ENCODE results near the gene MYO7B.

Gene MYO7B

DNA sequence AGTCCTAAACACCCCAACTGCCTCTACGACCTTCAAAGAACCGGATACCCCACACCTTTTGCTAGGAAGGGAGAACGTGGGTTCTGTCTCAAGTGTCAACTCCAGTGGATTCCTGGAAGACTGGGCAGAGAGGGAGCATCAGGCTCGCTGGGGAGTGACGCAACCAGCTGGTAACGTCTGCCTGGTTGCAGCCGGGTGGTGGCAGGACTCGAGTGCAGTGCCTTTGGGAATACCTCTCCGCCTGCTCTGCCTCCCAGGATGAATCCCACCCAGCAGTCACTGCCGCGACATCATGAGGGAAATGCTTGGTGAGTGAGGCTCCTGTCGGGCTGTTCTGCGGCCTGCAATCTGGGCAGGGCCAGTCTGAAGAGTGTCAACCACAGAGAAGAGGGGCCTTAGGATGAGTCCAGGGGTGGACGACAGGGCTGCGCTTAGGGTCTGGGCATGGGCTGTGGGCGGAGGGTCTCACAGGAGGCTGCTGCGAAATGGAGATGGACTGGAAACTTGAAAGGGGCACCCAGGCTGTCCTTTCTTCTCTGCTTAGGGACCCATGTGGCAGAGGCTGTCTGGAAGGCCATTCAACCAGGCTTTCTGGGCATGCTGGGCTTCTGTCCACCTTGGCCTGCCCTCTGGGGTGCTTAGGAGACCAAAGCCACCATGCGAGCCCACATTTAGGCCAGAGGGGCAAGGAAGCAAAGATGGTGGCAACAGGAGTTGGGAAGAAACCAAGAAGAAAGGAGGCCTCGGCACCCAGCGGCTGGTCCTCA, 123.3 kb downstream of the MYO7B start:
- no peak for DNase-seq (ENCODE audit: extremely low read depth, low read depth)
- no peak overlapping the region for H3K4me3 ChIP-seq (replicated peaks; ENCODE audit: low read depth, low read length)
- TF ChIP-seq, protein P1, sequence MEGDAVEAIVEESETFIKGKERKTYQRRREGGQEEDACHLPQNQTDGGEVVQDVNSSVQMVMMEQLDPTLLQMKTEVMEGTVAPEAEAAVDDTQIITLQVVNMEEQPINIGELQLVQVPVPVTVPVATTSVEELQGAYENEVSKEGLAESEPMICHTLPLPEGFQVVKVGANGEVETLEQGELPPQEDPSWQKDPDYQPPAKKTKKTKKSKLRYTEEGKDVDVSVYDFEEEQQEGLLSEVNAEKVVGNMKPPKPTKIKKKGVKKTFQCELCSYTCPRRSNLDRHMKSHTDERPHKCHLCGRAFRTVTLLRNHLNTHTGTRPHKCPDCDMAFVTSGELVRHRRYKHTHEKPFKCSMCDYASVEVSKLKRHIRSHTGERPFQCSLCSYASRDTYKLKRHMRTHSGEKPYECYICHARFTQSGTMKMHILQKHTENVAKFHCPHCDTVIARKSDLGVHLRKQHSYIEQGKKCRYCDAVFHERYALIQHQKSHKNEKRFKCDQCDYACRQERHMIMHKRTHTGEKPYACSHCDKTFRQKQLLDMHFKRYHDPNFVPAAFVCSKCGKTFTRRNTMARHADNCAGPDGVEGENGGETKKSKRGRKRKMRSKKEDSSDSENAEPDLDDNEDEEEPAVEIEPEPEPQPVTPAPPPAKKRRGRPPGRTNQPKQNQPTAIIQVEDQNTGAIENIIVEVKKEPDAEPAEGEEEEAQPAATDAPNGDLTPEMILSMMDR (IDR thresholded peaks at IDR 0.05; ENCODE audit: low read depth, low read length, missing control alignments), result no peak

DNA sequence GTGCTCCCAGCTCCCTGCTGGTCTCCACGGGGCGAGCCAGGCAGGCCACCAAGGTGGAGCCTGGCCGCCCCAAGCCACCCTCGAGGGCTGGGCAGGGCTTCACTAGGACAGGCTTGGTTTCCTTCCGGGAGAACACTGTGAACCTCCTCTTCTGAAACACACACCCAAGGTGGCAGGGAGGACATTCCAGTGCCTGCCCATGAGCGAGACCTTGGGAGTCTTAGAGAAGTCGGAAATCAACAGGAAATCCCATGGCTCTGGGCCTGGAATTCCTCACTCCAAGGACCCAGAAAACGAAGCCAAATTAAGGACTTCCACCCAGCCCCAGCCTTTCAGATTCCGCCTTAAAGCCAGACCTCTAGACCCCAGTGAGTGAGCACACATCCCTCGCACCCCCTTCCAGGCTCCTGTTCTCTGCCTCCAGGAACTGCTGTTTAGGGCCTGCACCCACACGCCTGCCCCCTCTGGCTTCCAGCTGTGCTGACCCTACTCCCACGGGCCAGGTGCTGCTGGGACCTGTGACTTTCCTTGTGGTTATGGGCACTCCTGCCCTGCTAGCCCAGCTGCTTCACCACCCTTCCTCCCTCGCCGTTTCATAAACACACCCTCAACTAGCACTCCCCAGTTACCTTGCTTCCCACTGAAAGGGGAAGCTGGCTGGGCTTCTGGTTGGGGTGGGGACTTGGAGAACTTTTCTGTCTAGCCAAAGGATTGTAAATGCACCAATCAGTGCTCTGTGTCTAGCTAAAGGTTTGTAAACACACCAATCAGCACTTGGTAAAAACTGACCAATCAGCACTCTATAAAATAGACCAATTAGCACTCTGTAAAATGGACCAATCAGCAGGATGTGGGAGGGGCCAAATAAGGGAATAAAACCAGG, 124.2 kb downstream of the MYO7B start:
- no peak for DNase-seq (ENCODE audit: extremely low read depth, low read depth)
- no peak overlapping the region for H3K4me3 ChIP-seq (replicated peaks; ENCODE audit: low read depth, low read length)
- TF ChIP-seq, protein P1 (IDR thresholded peaks at IDR 0.05; ENCODE audit: low read depth, low read length, missing control alignments), result no peak

DNA sequence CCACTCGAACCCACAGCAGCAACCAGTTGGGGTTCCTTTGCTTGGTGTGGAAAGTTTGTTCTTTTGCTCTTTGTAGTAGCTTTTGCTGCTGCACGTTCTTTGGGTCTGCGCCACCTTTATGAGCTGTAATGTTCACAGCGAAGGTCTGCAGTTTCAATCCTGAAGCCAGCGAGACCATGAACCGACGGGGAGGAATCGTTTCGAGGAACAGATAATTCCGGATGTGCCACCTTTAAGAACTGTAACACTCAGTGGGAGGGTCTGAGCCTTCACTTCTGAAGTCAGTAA, 124.8 kb downstream of the MYO7B start:
- no peak for DNase-seq (ENCODE audit: extremely low read depth, low read depth)
- TF ChIP-seq, protein P1 (IDR thresholded peaks at IDR 0.05; ENCODE audit: low read depth, low read length, missing control alignments), result no peak
- H3K4me3 ChIP-seq (replicated peaks; ENCODE audit: low read depth, low read length), result no peak overlapping the region

DNA sequence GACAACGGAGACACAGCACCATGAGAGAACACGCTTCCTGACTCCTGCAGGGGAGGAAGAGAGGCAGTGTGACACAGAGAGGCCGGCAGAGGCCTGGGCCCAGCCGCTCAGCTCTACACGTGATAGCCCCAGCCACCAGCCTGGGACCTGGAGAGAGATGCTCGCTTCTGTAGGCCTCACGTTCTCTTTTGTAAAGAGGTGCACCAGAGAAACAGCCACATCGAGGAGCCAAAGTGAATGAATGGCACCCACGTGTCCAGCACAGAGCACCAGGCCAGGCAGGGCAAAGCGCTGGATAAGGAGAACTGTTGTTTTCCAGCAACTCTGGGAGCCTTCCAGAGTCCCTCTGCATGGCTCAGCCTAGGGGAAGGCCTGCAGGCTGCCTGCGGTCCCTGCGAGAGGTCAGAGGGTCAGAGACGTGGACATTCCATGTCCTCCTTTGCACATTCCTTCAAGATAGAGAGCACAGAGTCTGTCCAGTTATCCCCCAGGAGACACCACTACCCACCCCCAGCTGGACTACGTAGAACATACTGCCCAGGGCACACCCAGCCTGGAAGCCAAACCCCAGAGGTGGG, 125.7 kb downstream of the MYO7B start:
- H3K4me3 ChIP-seq (replicated peaks; ENCODE audit: low read depth, low read length), result no peak overlapping the region
- no peak for DNase-seq (ENCODE audit: extremely low read depth, low read depth)
- TF ChIP-seq, protein P1 (IDR thresholded peaks at IDR 0.05; ENCODE audit: low read depth, low read length, missing control alignments), result no peak

DNA sequence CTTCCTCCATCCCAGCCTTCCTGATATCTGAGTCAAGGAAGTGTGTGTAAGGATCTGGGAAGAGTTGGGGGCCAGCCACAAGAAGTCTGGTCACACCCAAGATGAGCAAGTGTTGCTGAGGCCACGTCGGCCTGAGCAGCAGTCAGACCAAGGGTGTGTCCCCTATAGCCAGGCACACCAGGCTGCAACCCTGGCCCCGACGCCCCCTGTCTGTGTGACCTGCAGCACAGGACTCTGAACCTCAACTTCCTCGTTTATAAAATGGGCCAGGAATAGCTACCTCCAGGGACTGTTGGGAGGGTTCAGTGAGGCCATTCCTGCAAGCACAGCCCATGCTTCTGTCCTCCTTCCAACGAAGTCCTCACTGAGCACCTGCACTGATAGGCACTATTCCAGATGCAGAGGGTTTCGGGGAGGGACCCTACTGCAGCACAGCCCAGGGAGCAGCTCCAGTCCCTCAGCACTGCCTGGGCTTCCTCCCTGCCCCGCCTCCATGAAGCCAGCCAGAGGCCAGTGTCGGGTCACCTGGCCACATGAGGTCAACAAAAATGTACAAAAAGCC, 126.5 kb downstream of the MYO7B start:
- TF ChIP-seq, protein P1 (IDR thresholded peaks at IDR 0.05; ENCODE audit: low read depth, low read length, missing control alignments), result no peak
- no peak for DNase-seq (ENCODE audit: extremely low read depth, low read depth)
- no peak overlapping the region for H3K4me3 ChIP-seq (replicated peaks; ENCODE audit: low read depth, low read length)

DNA sequence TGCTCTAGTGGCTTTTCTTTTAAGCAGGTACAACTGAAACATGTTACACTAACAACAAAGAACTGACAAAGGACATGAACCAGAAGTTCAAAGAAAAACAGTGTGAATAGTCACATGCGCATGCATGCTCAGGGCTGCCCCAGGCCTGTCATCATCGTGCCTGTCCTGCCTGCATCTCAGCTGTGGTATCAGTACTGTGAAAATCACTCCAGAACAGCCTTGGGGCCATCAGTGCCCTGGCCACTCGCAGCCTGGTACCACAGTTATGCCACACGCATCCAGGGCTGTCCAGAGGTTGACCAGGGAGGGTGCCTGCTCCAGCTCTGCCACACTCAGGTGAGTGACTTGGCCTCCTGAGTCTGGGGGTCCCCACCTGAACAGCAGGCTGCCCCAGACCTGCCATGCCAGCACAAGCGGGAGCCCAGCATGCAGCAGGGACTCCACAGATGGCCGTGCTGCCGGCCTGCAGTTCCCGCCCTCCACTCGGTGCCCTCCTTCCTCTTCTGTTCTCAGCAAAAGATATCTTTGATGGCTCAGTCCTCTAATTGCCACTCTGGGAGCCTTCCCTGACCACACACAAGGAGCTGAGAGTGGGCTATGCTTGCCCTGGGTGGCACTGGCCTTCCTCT, 127.6 kb downstream of the MYO7B start:
- DNase-seq (ENCODE audit: extremely low read depth, low read depth), result no peak
- no peak overlapping the region for H3K4me3 ChIP-seq (replicated peaks; ENCODE audit: low read depth, low read length)
- TF ChIP-seq, protein P1 (IDR thresholded peaks at IDR 0.05; ENCODE audit: low read depth, low read length, missing control alignments), result no peak
